MCF 10A (cell line): ENCODE data around the gene HOXC4. TPM values are rescaled to one million over a fixed set of nuclear protein-coding genes. Genes with fewer than 3 reads are reported as not detected.

Experiments used
- BruUV-seq: library from RNA; stranded (reverse); fragments of 400-500 nt; replicated peaks from 2 replicates; lab custom pipeline; 2021; lab: Mats Ljungman, UMichigan
- CTCF ChIA-PET: fragments of 300-600 bp; sonication (Branson Sonifier 250); formaldehyde crosslinking; extraction: SDS; loops from one replicate; lab custom pipeline; 2021; ENCODE audit warnings: antibody characterized with exemption, inconsistent platforms; lab: Yijun Ruan, JAX
- POLR2A ChIA-PET: fragments of 300-600, 350-650 bp; sonication (Branson Sonifier 250); formaldehyde crosslinking; extraction: SDS; loops from one replicate; lab custom pipeline; 2020; ENCODE audit warnings: antibody characterized with exemption, inconsistent platforms; lab: Yijun Ruan, JAX
- DNase-seq: peaks from one replicate; pipeline ENCODE4 v3.0.0-alpha.2; 2018; ENCODE audit not compliant: unreplicated experiment
- H3K27ac Mint-ChIP-seq: one replicate; pipeline ENCODE4 v1.8.0; 2022; ENCODE audit warnings: mild to moderate bottlenecking, low read depth, mixed read lengths; ENCODE audit not compliant: unreplicated experiment
- H3K27me3 Mint-ChIP-seq: one replicate; pipeline ENCODE4 v1.8.0; 2022; ENCODE audit warnings: mixed read lengths; ENCODE audit not compliant: insufficient read depth, unreplicated experiment
- H3K36me3 Mint-ChIP-seq: one replicate; pipeline ENCODE4 v1.8.0; 2022; ENCODE audit warnings: mild to moderate bottlenecking, moderate library complexity, mixed read lengths; ENCODE audit not compliant: insufficient read depth, unreplicated experiment
- H3K4me1 Mint-ChIP-seq: one replicate; pipeline ENCODE4 v1.8.0; 2022; ENCODE audit warnings: mixed read lengths; ENCODE audit not compliant: insufficient read depth, unreplicated experiment
- H3K4me3 Mint-ChIP-seq: one replicate; pipeline ENCODE4 v1.8.0; 2022; ENCODE audit warnings: mild to moderate bottlenecking, moderate library complexity, mixed read lengths; ENCODE audit not compliant: unreplicated experiment
- H3K9me3 Mint-ChIP-seq: one replicate; pipeline ENCODE4 v1.8.0; 2022; ENCODE audit warnings: mixed read lengths; ENCODE audit not compliant: unreplicated experiment
- CTCF ChIP-seq: fragments of 200-600 bp; IDR thresholded peaks from one replicate; pipeline ENCODE4 v1.8.0; 2022; ENCODE audit warnings: antibody characterized with exemption, mild to moderate bottlenecking; ENCODE audit not compliant: unreplicated experiment
- intact Hi-C: fragments of 100-400 bp; cut with micrococcal nuclease; formaldehyde crosslinking; loops from 2 replicates; pipeline ENCODE4 v1.14.1; 2022
- total RNA-seq: library from RNA; stranded (reverse); gene quantifications from 2 replicates; pipeline ENCODE4 v1.2.3, GENCODE V29; 2022

Gene HOXC4
- total RNA-seq, 1 experiment from 2014 or later: 1.7 TPM

- Mint-ChIP-seq H3K27ac (peak overlapping the region; percentile 79), H3K4me3 (peak overlapping the region; percentile 75), H3K27me3 (no peaks in the 10 kb centered on the region), H3K4me1 (peaks cover 22% of the 10 kb centered on the region), H3K36me3 (no peaks in the 10 kb centered on the region), H3K9me3 (no peaks in the 10 kb centered on the region)
- no peak for TF ChIP-seq CTCF
- ChIA-PET CTCF (interaction anchor here (1.2 to 10.0 kb wide), 6 partner anchors 17 to 206 kb away, joined by 3 to 141 read pairs (median 12); partner anchors contain the start of genes HOXC6 and SMUG1), POLR2A (interaction anchor here (0.9 to 2.9 kb wide), 3 partner anchors 10 to 181 kb away, joined by 3 to 20 read pairs (median 5); partner anchors contain the start of gene HOXC9)
- DNase-seq: no peak
- BruUV-seq: no TSS peak
- intact Hi-C loops: no loop called here
Observed at GRCh38 chr12:54010053-54010971, 43.3 kb upstream of the HOXC4 start.

- H3K27me3 Mint-ChIP-seq: no peaks in the 10 kb centered on the region
- H3K4me1 Mint-ChIP-seq: peaks cover 19% of the 10 kb centered on the region
- POLR2A ChIA-PET: no interaction called here
Observed at GRCh38 chr12:54010972-54011664, 42.5 kb upstream of the HOXC4 start.

GRCh38 chr12:54011665-54012532, 41.7 kb upstream of the HOXC4 start:
- Mint-ChIP-seq H3K36me3 (no peaks in the 10 kb centered on the region), H3K9me3 (no peaks in the 10 kb centered on the region), H3K27me3 (no peaks in the 10 kb centered on the region), H3K27ac (no peak overlapping the region), H3K4me3 (no peak overlapping the region), H3K4me1 (peaks cover 17% of the 10 kb centered on the region)
- POLR2A ChIA-PET: no interaction called here
- intact Hi-C loops: no loop called here
- CTCF ChIA-PET: interaction anchor here (0.7 to 3.8 kb wide), 6 partner anchors 21 to 347 kb away, joined by 3 to 16 read pairs (median 4); partner anchors contain the start of gene HOXC5
- TF ChIP-seq CTCF: no peak
- no TSS peak for BruUV-seq
- DNase-seq: no peak

More at GRCh38 chr12:54010972-54011664, 42.5 kb upstream of the HOXC4 start:
- CTCF ChIA-PET: interaction anchor here (0.7 to 10.0 kb wide), 3 partner anchors 181 to 203 kb away, joined by 6 to 141 read pairs (median 130); partner anchors contain the start of gene SMUG1
- no TSS peak for BruUV-seq
- no peak for DNase-seq
- no peak overlapping the region for H3K4me3 Mint-ChIP-seq
- H3K9me3 Mint-ChIP-seq: no peaks in the 10 kb centered on the region
- intact Hi-C loops: no loop called here
- H3K27ac Mint-ChIP-seq: no peak overlapping the region
- H3K36me3 Mint-ChIP-seq: no peaks in the 10 kb centered on the region
- no peak for TF ChIP-seq CTCF
